ENCODE results near the gene MIA2.

DNA sequence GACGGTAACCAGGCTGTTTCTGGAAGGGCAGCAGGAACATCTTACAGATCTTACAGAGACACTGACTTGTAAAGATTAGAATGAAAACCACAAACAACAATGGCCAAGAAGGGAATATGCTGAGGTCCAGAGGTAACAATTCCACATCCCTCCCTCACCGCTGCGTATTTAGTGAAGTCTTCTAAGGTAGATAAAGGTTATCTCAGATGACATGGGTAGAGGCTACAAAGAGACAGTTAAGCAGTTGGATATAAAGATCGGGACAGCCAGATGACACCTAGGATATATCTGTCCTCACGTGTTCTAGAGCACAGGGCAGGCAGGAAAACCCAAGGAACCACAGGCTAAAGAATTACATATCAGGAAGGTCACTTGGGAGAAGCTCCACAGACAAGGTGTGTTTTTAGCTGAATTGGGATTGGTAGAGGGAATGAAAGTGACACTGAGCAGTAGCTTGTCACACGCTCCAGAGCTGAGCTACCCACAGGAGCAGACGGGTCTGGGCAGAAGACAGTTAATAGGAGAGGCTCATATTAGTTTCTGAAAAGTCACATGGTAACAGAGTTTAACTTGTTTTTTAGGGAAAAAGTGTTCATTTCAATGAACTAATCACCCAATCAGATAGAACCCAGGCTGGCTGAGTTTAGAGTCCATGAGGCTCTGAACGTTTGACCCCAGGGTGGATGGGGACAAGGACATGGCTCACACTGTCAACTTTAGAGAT lies 83.3 kb downstream of the MIA2 start:
- TF ChIP-seq GATA2 (IDR thresholded peaks at IDR 0.05; ENCODE audit: low read depth, low read length) (no peak), GATA3 (IDR thresholded peaks at IDR 0.05; ENCODE audit: low read depth, low read length) (no peak)
